ENCODE results near the gene COL20A1. TPM values are rescaled to one million over a fixed set of nuclear protein-coding genes. Genes with fewer than 3 reads are reported as not detected.

The COL20A1 gene
- polyA plus RNA-seq, 2 of the 4 experiments (the other 2 are of a cell fraction), result 0.21 to 0.93 TPM

DNA sequence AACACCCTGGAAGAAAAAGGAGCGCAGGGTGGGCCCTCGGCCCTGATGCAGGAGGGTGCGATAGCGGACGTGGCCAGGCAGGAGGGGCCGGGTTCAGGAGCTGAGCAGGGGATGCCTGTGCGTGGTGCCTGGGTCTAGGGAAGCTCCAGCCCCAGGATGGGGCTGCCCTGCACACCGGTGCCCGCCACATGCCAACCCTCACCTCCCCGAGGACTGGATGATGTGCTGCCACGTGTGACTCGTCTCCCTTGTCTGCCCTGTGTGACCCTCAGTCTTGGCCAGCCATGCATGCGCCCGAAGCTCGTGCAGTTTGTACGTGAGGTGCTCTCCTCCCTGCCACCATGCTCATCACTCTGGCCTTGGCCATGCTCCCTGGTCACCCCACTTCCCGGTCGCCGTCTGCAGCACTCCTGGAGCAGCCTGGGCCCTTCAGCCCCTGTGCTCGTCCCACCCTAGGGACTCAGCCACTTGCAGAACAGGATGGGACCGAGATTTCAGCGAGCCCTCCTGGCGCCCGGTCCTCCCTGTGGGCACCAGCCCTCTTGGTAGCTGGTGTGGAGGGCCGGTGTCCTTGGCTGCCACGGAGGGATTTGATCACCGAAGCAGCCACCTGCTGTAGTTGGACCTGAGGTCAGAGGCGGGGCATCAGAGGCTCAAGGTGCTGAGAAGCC, 4.3 kb upstream of the COL20A1 start:
- CTCF ChIA-PET, result interaction anchor here (1.0 to 30.4 kb wide), 4 partner anchors 9 to 63 kb away, joined by 3 to 401 read pairs (median 24); no protein-coding TSS in a partner anchor
- POLR2A ChIA-PET, result no interaction called here
- 94% methylated on average over 18 of the region's 28 CpGs for WGBS (ENCODE audit: missing lambda C conversion rate)
- DNase-seq (ENCODE audit: low read depth in 1 of 2, low spot score in 1 of 2), result no peak
- ATAC-seq, result no peak
- no peak for FAIRE-seq
- TF ChIP-seq ZNF302 (CRISPR knock-in tag; IDR thresholded peaks at IDR 0.05), result no peak
- TF ChIP-seq, protein P1, sequence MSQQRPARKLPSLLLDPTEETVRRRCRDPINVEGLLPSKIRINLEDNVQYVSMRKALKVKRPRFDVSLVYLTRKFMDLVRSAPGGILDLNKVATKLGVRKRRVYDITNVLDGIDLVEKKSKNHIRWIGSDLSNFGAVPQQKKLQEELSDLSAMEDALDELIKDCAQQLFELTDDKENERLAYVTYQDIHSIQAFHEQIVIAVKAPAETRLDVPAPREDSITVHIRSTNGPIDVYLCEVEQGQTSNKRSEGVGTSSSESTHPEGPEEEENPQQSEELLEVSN (IDR thresholded peaks at IDR 0.05; ENCODE audit: borderline replicate concordance, low read depth), result no peak
- Histone ChIP-seq H3K4me1 (peaks cover 13% of the 10 kb centered on the region; the same call in 2 of the 3 replicates), H3K4me2 (no peak overlapping the region), H3K4me3 (no peak overlapping the region), H3K9me3 (no peaks in the 10 kb centered on the region), H3K27ac (no peak overlapping the region)

DNA sequence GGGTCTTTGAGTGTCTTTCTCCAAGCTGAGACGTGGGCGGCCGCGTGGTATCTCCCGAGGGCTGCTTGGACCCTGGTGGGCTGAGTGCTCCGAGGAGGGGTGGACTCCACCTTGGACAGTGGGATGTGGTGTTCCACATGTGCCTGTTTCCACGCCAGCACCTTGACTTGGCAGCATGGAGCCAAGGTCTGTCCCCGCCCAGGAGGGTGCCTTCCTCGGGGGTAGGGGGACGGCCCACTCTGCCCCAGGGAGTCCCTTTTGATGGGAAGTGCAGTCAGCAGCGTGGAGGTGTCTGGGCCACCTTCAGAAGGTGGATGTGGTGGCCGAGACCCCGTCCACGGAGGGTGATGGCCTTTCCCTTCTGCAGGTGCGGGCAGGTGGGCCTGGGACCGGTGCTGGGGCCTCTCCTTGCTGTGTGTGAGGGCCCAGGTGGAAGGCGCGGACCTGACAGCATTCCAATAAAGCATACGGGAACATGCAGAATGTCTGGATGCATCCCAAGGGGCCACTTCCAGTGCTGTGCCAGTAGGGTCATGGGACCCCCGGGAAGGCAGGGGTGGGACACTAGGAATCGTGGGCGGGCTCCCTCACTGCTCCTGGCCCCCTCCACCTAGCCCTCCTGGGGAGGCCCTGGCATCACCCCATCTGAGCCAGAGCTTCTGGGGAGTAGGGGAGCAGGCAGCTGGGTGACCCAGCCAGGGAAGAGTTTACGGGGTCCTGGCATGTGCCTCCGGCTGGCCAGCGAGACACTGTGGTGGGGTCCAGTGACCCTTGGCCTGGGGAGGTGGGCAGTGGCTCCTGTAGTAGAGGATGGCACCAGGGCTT, 3.5 kb upstream of the COL20A1 start:
- POLR2A ChIA-PET, result no interaction called here
- ATAC-seq, result no peak
- WGBS (ENCODE audit: missing lambda C conversion rate), result 97% methylated on average over 11 of the region's 25 CpGs
- CTCF ChIA-PET, result interaction anchor here (1.0 to 30.4 kb wide), 9 partner anchors 8 to 64 kb away, joined by 3 to 401 read pairs (median 16); no protein-coding TSS in a partner anchor
- Histone ChIP-seq H3K4me2 (no peak overlapping the region), H3K4me3 (no peak overlapping the region), H3K4me1 (peaks cover 19% of the 10 kb centered on the region; the same call in 2 of the 3 replicates), H3K9me3 (no peaks in the 10 kb centered on the region), H3K27ac (peak overlapping the region in 1 of 2 experiments; percentile 29; a peak in 1 of 6 replicates)
- TF ChIP-seq MAZ (IDR thresholded peaks at IDR 0.05; ENCODE audit: borderline replicate concordance, low read depth, low read length) (no peak), ZSCAN20 (CRISPR knock-in tag; IDR thresholded peaks at IDR 0.05) (no peak)
- DNase-seq (ENCODE audit: low read depth in 1 of 2, low spot score in 1 of 2), result no peak
- FAIRE-seq, result no peak

DNA sequence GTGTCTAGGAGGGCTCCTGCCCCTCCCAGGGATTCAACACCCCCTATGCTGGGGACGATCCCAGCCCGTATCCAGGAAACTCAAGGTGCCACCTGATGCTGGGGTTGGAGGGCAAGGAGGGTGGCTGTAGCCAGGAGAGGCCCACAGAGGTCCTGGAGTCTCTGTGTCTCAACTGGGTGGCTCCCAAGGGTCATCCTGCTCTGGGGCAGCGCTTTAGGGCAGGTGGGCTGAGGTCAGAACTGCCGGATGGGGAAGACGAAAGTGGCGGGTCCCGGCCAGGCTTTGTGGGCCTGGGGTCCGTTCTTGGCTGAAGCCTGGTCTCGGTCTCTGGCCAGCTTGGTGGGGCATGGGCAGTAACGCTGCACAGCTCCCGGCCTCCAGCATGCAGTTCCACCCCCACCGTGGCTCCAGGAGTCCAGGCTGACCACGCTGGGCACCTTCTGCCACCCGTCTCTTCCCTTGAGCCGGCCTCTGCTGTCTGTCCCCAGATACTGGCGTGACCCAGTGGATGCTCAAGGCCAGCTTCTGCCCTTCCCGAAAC, 2.8 kb upstream of the COL20A1 start:
- ATAC-seq (peak; percentile 0 to 1; a peak in 2 of 6 replicates), FAIRE-seq (no peak), DNase-seq (ENCODE audit: low read depth in 1 of 2, low spot score in 1 of 2) (no peak)
- POLR2A ChIA-PET, result no interaction called here
- H3K4me2 ChIP-seq, result no peak overlapping the region
- H3K4me1 ChIP-seq, result peaks cover 23% of the 10 kb centered on the region; the same call in 2 of the 3 replicates
- peak overlapping the region in 1 of 2 experiments; percentile 29; a peak in 2 of 6 replicates for H3K27ac ChIP-seq
- H3K4me3 ChIP-seq, result no peak overlapping the region
- no peaks in the 10 kb centered on the region for H3K9me3 ChIP-seq
- CTCF ChIA-PET, result interaction anchor here (0.7 to 30.4 kb wide), 16 partner anchors 9 to 107 kb away, joined by 3 to 401 read pairs (median 8); partner anchors contain the start of genes BIRC7 and NKAIN4
- TF ChIP-seq CEBPB (IDR thresholded peaks at IDR 0.05), result no peak
- TF ChIP-seq RCOR1 (IDR thresholded peaks at IDR 0.05; ENCODE audit: low read depth, low read length), result no peak
- TF ChIP-seq MYC (IDR thresholded peaks at IDR 0.05; ENCODE audit: borderline replicate concordance, low read length), result no peak
- no peak for TF ChIP-seq NR3C1 (IDR thresholded peaks at IDR 0.05)
- TF ChIP-seq, protein P2, sequence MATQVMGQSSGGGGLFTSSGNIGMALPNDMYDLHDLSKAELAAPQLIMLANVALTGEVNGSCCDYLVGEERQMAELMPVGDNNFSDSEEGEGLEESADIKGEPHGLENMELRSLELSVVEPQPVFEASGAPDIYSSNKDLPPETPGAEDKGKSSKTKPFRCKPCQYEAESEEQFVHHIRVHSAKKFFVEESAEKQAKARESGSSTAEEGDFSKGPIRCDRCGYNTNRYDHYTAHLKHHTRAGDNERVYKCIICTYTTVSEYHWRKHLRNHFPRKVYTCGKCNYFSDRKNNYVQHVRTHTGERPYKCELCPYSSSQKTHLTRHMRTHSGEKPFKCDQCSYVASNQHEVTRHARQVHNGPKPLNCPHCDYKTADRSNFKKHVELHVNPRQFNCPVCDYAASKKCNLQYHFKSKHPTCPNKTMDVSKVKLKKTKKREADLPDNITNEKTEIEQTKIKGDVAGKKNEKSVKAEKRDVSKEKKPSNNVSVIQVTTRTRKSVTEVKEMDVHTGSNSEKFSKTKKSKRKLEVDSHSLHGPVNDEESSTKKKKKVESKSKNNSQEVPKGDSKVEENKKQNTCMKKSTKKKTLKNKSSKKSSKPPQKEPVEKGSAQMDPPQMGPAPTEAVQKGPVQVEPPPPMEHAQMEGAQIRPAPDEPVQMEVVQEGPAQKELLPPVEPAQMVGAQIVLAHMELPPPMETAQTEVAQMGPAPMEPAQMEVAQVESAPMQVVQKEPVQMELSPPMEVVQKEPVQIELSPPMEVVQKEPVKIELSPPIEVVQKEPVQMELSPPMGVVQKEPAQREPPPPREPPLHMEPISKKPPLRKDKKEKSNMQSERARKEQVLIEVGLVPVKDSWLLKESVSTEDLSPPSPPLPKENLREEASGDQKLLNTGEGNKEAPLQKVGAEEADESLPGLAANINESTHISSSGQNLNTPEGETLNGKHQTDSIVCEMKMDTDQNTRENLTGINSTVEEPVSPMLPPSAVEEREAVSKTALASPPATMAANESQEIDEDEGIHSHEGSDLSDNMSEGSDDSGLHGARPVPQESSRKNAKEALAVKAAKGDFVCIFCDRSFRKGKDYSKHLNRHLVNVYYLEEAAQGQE (IDR thresholded peaks at IDR 0.05), result no peak
- no peak for TF ChIP-seq HOXA7 (CRISPR knock-in tag; IDR thresholded peaks at IDR 0.05)
- TF ChIP-seq RARB (CRISPR knock-in tag; IDR thresholded peaks at IDR 0.05), result no peak
- TF ChIP-seq RNF2 (IDR thresholded peaks at IDR 0.05; ENCODE audit: borderline replicate concordance, low read depth), result no peak
- TF ChIP-seq MAFK (IDR thresholded peaks at IDR 0.05; ENCODE audit: partially characterized antibody), result no peak
- no peak for TF ChIP-seq RFX5 (IDR thresholded peaks at IDR 0.05)
- TF ChIP-seq, protein P3, sequence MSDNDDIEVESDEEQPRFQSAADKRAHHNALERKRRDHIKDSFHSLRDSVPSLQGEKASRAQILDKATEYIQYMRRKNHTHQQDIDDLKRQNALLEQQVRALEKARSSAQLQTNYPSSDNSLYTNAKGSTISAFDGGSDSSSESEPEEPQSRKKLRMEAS (IDR thresholded peaks at IDR 0.05), result no peak
- TF ChIP-seq, protein P4, sequence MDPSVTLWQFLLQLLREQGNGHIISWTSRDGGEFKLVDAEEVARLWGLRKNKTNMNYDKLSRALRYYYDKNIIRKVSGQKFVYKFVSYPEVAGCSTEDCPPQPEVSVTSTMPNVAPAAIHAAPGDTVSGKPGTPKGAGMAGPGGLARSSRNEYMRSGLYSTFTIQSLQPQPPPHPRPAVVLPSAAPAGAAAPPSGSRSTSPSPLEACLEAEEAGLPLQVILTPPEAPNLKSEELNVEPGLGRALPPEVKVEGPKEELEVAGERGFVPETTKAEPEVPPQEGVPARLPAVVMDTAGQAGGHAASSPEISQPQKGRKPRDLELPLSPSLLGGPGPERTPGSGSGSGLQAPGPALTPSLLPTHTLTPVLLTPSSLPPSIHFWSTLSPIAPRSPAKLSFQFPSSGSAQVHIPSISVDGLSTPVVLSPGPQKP (IDR thresholded peaks at IDR 0.05; ENCODE audit: low read depth, low read length), result no peak
- TF ChIP-seq TP53 (CRISPR knock-in tag; IDR thresholded peaks at IDR 0.05), result no peak
- no peak for TF ChIP-seq CBX8 (IDR thresholded peaks at IDR 0.05)
- TF ChIP-seq, protein P5, sequence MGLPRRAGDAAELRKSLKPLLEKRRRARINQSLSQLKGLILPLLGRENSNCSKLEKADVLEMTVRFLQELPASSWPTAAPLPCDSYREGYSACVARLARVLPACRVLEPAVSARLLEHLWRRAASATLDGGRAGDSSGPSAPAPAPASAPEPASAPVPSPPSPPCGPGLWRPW (IDR thresholded peaks at IDR 0.05), result no peak
- 85% methylated on average over 11 of the region's 17 CpGs for WGBS (ENCODE audit: missing lambda C conversion rate)

All from A549 (cell line).